OCI-LY1 (cell line): Measurements from ENCODE around the gene DNMT3A.

Experiments used
- H2AFZ ChIP-seq: fragments of 200-600 bp; sonication (generic), shearing (Covaris generic); 2 replicates; pipeline ENCODE4 v1.6.0; 2014; ENCODE audit warnings: antibody characterized with exemption, mild to moderate bottlenecking, low read length
- H3F3A ChIP-seq: fragments of 200-600 bp; sonication (generic), shearing (Covaris generic); 2 replicates; pipeline ENCODE4 v1.6.0; 2014; ENCODE audit warnings: mild to moderate bottlenecking, antibody characterized with exemption, low read length, moderate library complexity; ENCODE audit not compliant: insufficient read depth
- H3K27ac ChIP-seq: fragments of 200-600 bp; sonication (generic); 2 replicates; pipeline ENCODE4 v1.5.1; 2014; ENCODE audit warnings: low read length, mixed run types, mild to moderate bottlenecking, low read depth; ENCODE audit not compliant: poor library complexity, severe bottlenecking
- H3K27me3 ChIP-seq: fragments of 200-600 bp; sonication (generic); 2 replicates; pipeline ENCODE4 v1.6.0; 2014; ENCODE audit warnings: antibody characterized with exemption, mild to moderate bottlenecking, low read length, moderate library complexity; ENCODE audit not compliant: insufficient read depth
- H3K36me3 ChIP-seq: fragments of 200-600 bp; sonication (generic); 2 replicates; pipeline ENCODE4 v1.6.1; 2014; ENCODE audit warnings: mild to moderate bottlenecking, antibody characterized with exemption, low read length, moderate library complexity, mixed read lengths; ENCODE audit not compliant: insufficient read depth
- H3K4me1 ChIP-seq: fragments of 200-600 bp; sonication (generic); 2 replicates; pipeline ENCODE4 v1.5.1; 2014; ENCODE audit warnings: mild to moderate bottlenecking, low read length, moderate library complexity; ENCODE audit not compliant: insufficient read depth, severe bottlenecking
- H3K4me2 ChIP-seq: fragments of 200-600 bp; sonication (generic), shearing (Covaris generic); 2 replicates; pipeline ENCODE4 v1.6.1; 2014; ENCODE audit warnings: low read length
- H3K4me3 ChIP-seq: fragments of 200-600 bp; sonication (generic); 2 replicates; pipeline ENCODE4 v1.5.1; 2014; ENCODE audit warnings: low read length, low read depth, mild to moderate bottlenecking, mixed read lengths; ENCODE audit not compliant: poor library complexity, severe bottlenecking
- H3K79me2 ChIP-seq: fragments of 200-600 bp; shearing (Covaris generic); 2 replicates; pipeline ENCODE4 v1.6.1; 2016; ENCODE audit warnings: mixed run types, low read length, mixed read lengths; ENCODE audit not compliant: insufficient read depth
- H3K9ac ChIP-seq: fragments of 200-600 bp; sonication (generic), shearing (Covaris generic); 2 replicates; pipeline ENCODE4 v1.6.1; 2014; ENCODE audit warnings: mild to moderate bottlenecking, low read length, mixed read lengths
- H3K9me2 ChIP-seq: fragments of 200-600 bp; sonication (generic), shearing (Covaris generic); 2 replicates; pipeline ENCODE4 v1.6.1; 2014; ENCODE audit warnings: low read depth, mild to moderate bottlenecking, low read length, mixed read lengths
- H3K9me3 ChIP-seq: fragments of 200-600 bp; shearing (Covaris generic); 2 replicates; pipeline ENCODE4 v1.6.1; 2014; ENCODE audit warnings: low read length, mixed read lengths
- H4K20me1 ChIP-seq: fragments of 200-600 bp; sonication (generic), shearing (Covaris generic); 2 replicates; pipeline ENCODE4 v1.6.0; 2016; ENCODE audit warnings: mild to moderate bottlenecking, low read length; ENCODE audit not compliant: insufficient read depth
- CTCF ChIP-seq: fragments of 200-600 bp; sonication (generic), shearing (Covaris generic); IDR thresholded peaks from 2 replicates; pipeline ENCODE4 v1.5.1; 2017; ENCODE audit warnings: mild to moderate bottlenecking, antibody characterized with exemption, low read length, moderate library complexity, mixed read lengths
- EZH2 ChIP-seq: fragments of 200-600 bp; sonication (generic), shearing (Covaris generic); IDR thresholded peaks from 2 replicates; pipeline ENCODE4 v1.8.0; 2017; ENCODE audit warnings: borderline replicate concordance, mixed run types, mild to moderate bottlenecking, antibody characterized with exemption, low read length, moderate library complexity, mixed read lengths

DNMT3A gene

GRCh38 chr2:25341753-25342371, at the start of gene DNMT3A:
Gene DNMT3A, minus strand, starts transcription at chr2:25341925. Its CDS starts 27,941 bp downstream, at chr2:25313984.
- H3K4me2 ChIP-seq, result peak within 1 kb of the TSS; percentile 75
- no peaks in the 10 kb centered on the region for H4K20me1 ChIP-seq
- H3K9ac ChIP-seq, result peak within 1 kb of the TSS; percentile 41; the same call in 1 of the 2 replicates
- no peaks in the 10 kb centered on the region for H3K79me2 ChIP-seq
- H3K9me3 ChIP-seq, result no peaks in the 10 kb centered on the region
- peak within 1 kb of the TSS; percentile 61 for H3K4me3 ChIP-seq
- TF ChIP-seq CTCF, result no peak
- TF ChIP-seq EZH2, result no peak
- no peaks in the 10 kb centered on the region for H3K36me3 ChIP-seq
- H3F3A ChIP-seq, result no peaks in the 10 kb centered on the region
- no peaks in the 10 kb centered on the region for H3K9me2 ChIP-seq
- no peak within 1 kb of the TSS for H3K27ac ChIP-seq
- peaks cover 6% of the 10 kb centered on the region for H3K4me1 ChIP-seq
- peaks cover under 1% of the 10 kb centered on the region; the same call in 1 of the 2 replicates for H3K27me3 ChIP-seq
- H2AFZ ChIP-seq, result no peak within 1 kb of the TSS

GRCh38 chr2:25389161-25389560, 47.4 kb upstream of the DNMT3A start:
- H3K4me3 ChIP-seq, result no peak overlapping the region
- H3K4me2 ChIP-seq, result no peak overlapping the region
- TF ChIP-seq EZH2 (no peak), CTCF (no peak)
- 0 out of 2 replicates have a peak, but pooled peaks cover 3% of the 10 kb centered on the region for H3K27me3 ChIP-seq
- no peaks in the 10 kb centered on the region for H3K9me2 ChIP-seq
- no peaks in the 10 kb centered on the region for H3K9me3 ChIP-seq
- peaks cover 6% of the 10 kb centered on the region for H3K4me1 ChIP-seq
- no peaks in the 10 kb centered on the region for H3F3A ChIP-seq
- no peaks in the 10 kb centered on the region for H3K79me2 ChIP-seq
- no peak overlapping the region for H3K9ac ChIP-seq
- H3K27ac ChIP-seq, result no peak overlapping the region
- H2AFZ ChIP-seq, result no peak overlapping the region
- H4K20me1 ChIP-seq, result no peaks in the 10 kb centered on the region
- H3K36me3 ChIP-seq, result no peaks in the 10 kb centered on the region

- no peaks in the 10 kb centered on the region for H3K79me2 ChIP-seq
- no peaks in the 10 kb centered on the region for H3K9me2 ChIP-seq
- no peak for TF ChIP-seq EZH2
- no peak for TF ChIP-seq CTCF
- H3K4me2 ChIP-seq, result no peak overlapping the region
- H3K27ac ChIP-seq, result no peak overlapping the region
- H3K27me3 ChIP-seq, result 0 out of 2 replicates have a peak, but pooled peaks cover 3% of the 10 kb centered on the region
- H3K4me1 ChIP-seq, result peaks cover 6% of the 10 kb centered on the region
- no peaks in the 10 kb centered on the region for H3K36me3 ChIP-seq
- no peaks in the 10 kb centered on the region for H3F3A ChIP-seq
- H3K9ac ChIP-seq, result no peak overlapping the region
- H2AFZ ChIP-seq, result no peak overlapping the region
- no peak overlapping the region for H3K4me3 ChIP-seq
- no peaks in the 10 kb centered on the region for H3K9me3 ChIP-seq
- no peaks in the 10 kb centered on the region for H4K20me1 ChIP-seq
These were observed 46.8 kb upstream of the DNMT3A start for GRCh38 chr2:25388491-25388890.
